GM23338 (cell line): ENCODE data around the gene DENND4A. TPM values are rescaled to one million over a fixed set of nuclear protein-coding genes. Genes with fewer than 3 reads are reported as not detected.

Experiments
- ATAC-seq: fragments of 200-7000 bp; cut with Tn5 transposase; 3 replicates; pipeline ENCODE4 v1.9.1; 2020
- DNase-seq: peaks from one replicate; pipeline ENCODE4 v3.0.0-alpha.2; 2015; ENCODE audit warnings: low spot score
- H2AFZ ChIP-seq: fragments of 200-600 bp; sonication (generic); 2 replicates; pipeline ENCODE4 v1.8.0; 2016; ENCODE audit warnings: antibody characterized with exemption, mild to moderate bottlenecking, moderate library complexity
- H3F3A ChIP-seq: fragments of 200-600 bp; sonication (generic); replicated peaks from 2 replicates; pipeline ENCODE4 v1.8.0; 2017; ENCODE audit warnings: antibody characterized with exemption, mixed run types, low read depth
- H3K27ac ChIP-seq: fragments of 200-600 bp; sonication (generic); 2 replicates; pipeline ENCODE4 v1.6.1; 2016; ENCODE audit warnings: low read depth
- H3K27me3 ChIP-seq: fragments of 200-600 bp; sonication (generic); 2 replicates; pipeline ENCODE4 v1.8.0; 2016; ENCODE audit warnings: mild to moderate bottlenecking, mixed run types, moderate library complexity; ENCODE audit not compliant: insufficient read depth
- H3K36me3 ChIP-seq: fragments of 200-600 bp; sonication (generic); 2 replicates; pipeline ENCODE4 v1.8.0; 2016; ENCODE audit warnings: mild to moderate bottlenecking; ENCODE audit not compliant: insufficient read depth
- H3K4me1 ChIP-seq: fragments of 200-600 bp; sonication (generic); 2 replicates; pipeline ENCODE4 v1.8.0; 2016; ENCODE audit warnings: mild to moderate bottlenecking, moderate library complexity; ENCODE audit not compliant: insufficient read depth
- H3K4me2 ChIP-seq: fragments of 200-600 bp; sonication (generic); 2 replicates; pipeline ENCODE4 v1.7.1; 2017; ENCODE audit warnings: mixed run types
- H3K4me3 ChIP-seq: fragments of 200-600 bp; sonication (generic); 2 replicates; pipeline ENCODE4 v1.6.1; 2016; ENCODE audit warnings: mixed run types
- H3K79me2 ChIP-seq: fragments of 200-600 bp; sonication (generic); replicated peaks from 2 replicates; pipeline ENCODE4 v1.8.0; 2017; ENCODE audit warnings: mild to moderate bottlenecking; ENCODE audit not compliant: insufficient read depth
- H3K9me2 ChIP-seq: fragments of 200-600 bp; sonication (generic); 2 replicates; pipeline ENCODE4 v1.8.0; 2017; ENCODE audit not compliant: insufficient read depth
- H4K20me1 ChIP-seq: fragments of 200-600 bp; sonication (generic); replicated peaks from 2 replicates; pipeline ENCODE4 v1.8.0; 2017; ENCODE audit warnings: mild to moderate bottlenecking; ENCODE audit not compliant: insufficient read depth
- H3K27ac Mint-ChIP-seq: 2 replicates; pipeline ENCODE4 v1.8.0; 2020; ENCODE audit warnings: inconsistent platforms, mild to moderate bottlenecking, moderate library complexity, mixed read lengths
- H3K27me3 Mint-ChIP-seq: 3 replicates; pipeline ENCODE4 v1.8.0; 2022; ENCODE audit warnings: low read depth, mild to moderate bottlenecking, moderate library complexity, mixed read lengths, inconsistent platforms; ENCODE audit not compliant: insufficient read depth, poor library complexity
- H3K36me3 Mint-ChIP-seq: 3 replicates; pipeline ENCODE4 v1.8.0; 2021; ENCODE audit warnings: low read depth, mild to moderate bottlenecking, inconsistent platforms, moderate library complexity, mixed read lengths
- H3K4me1 Mint-ChIP-seq: 3 replicates; pipeline ENCODE4 v1.8.0; 2020; ENCODE audit warnings: mild to moderate bottlenecking, inconsistent platforms, mixed read lengths
- H3K4me3 Mint-ChIP-seq: 3 replicates; pipeline ENCODE4 v1.8.0; 2021; ENCODE audit warnings: moderate library complexity, mild to moderate bottlenecking, inconsistent platforms, mixed read lengths
- H3K9me3 Mint-ChIP-seq: 3 replicates; pipeline ENCODE4 v1.8.0; 2020; ENCODE audit warnings: moderate library complexity, mild to moderate bottlenecking, inconsistent platforms, mixed read lengths
- CREB1 ChIP-seq: fragments of 250-450 bp; sonication (Bioruptor Pico); IDR thresholded peaks from 2 replicates; pipeline ENCODE4 v1.5.0; 2020; ENCODE audit warnings: low read depth, mild to moderate bottlenecking, moderate library complexity
- EZH2 ChIP-seq: fragments of 200-600 bp; sonication (generic); IDR thresholded peaks from one replicate; pipeline ENCODE4 v1.8.0; 2017; ENCODE audit warnings: antibody characterized with exemption, mild to moderate bottlenecking, low read depth; ENCODE audit not compliant: unreplicated experiment
- EZH2phosphoT487 ChIP-seq: fragments of 200-600 bp; sonication (generic); IDR thresholded peaks from one replicate; pipeline ENCODE4 v1.8.1; 2018; ENCODE audit warnings: antibody characterized with exemption; ENCODE audit not compliant: unreplicated experiment
- JUNB ChIP-seq: IDR thresholded peaks from one replicate; pipeline ENCODE4 v1.6.1; 2016; ENCODE audit warnings: antibody characterized with exemption; ENCODE audit not compliant: unreplicated experiment
- NANOG ChIP-seq: IDR thresholded peaks from 2 replicates; pipeline ENCODE4 v1.6.1; 2016; ENCODE audit warnings: antibody characterized with exemption, borderline replicate concordance
- POLR2AphosphoS5 ChIP-seq: IDR thresholded peaks from 2 replicates; pipeline ENCODE4 v1.6.1; 2016; ENCODE audit warnings: antibody characterized with exemption, low read depth
- STAT1 ChIP-seq: IDR thresholded peaks from one replicate; pipeline ENCODE4 v1.6.1; 2016; ENCODE audit warnings: antibody characterized with exemption; ENCODE audit not compliant: unreplicated experiment
- ZNF114 ChIP-seq: fragments of 250-450 bp; sonication (Bioruptor Pico); IDR thresholded peaks from 2 replicates; pipeline ENCODE4 v1.5.0; 2020; ENCODE audit warnings: mild to moderate bottlenecking, moderate library complexity
- ZNF331 ChIP-seq: fragments of 250-450 bp; sonication (Bioruptor Pico); IDR thresholded peaks from 2 replicates; pipeline ENCODE4 v1.5.0; 2020; ENCODE audit warnings: low read depth, mild to moderate bottlenecking, moderate library complexity
- polyA plus RNA-seq: library from polyadenylated mRNA; unstranded; fragments of >200 nt; fragmentation: Nextera tagmentation; extraction: Ambion mirVana; gene quantifications from 2 replicates; pipeline ENCODE4 v1.2.1, GENCODE V29; 2016
- total RNA-seq: library from RNA; depleted of rRNA; stranded (reverse); fragments of >200 nt; shearing (Covaris generic); gene quantifications from 2 replicates; pipeline ENCODE4 v1.2.3, GENCODE V29; 2014
- TF ChIP-seq, protein P1 (sequence below), 2 experiments: fragments of 200-600 bp in 1 of 2; sonication (generic) in 1 of 2; conservative IDR thresholded peaks; 2 replicates each; pipeline versions ENCODE4 v1.5.1 to v1.6.1; 2016 to 2017; ENCODE audit warnings: antibody characterized with exemption in 2 of 2, low read depth in 2 of 2, mild to moderate bottlenecking in 2 of 2, moderate library complexity in 1 of 2
- TF ChIP-seq, protein P2 (sequence below): IDR thresholded peaks from one replicate; pipeline ENCODE4 v1.6.1; 2018; ENCODE audit warnings: antibody characterized with exemption; ENCODE audit not compliant: unreplicated experiment
- TF ChIP-seq, protein P3 (sequence below): fragments of 250-450 bp; sonication (Bioruptor Pico); IDR thresholded peaks from 2 replicates; pipeline ENCODE4 v1.5.0; 2020; ENCODE audit warnings: mild to moderate bottlenecking, moderate library complexity
- TF ChIP-seq, protein P4 (sequence below): IDR thresholded peaks from 2 replicates; pipeline ENCODE4 v1.6.1; 2016; ENCODE audit warnings: antibody characterized with exemption

DENND4A gene
- total and polyA plus RNA-seq, 2 experiments from 2014 or later = 3.4 to 9.0 TPM

DNA sequence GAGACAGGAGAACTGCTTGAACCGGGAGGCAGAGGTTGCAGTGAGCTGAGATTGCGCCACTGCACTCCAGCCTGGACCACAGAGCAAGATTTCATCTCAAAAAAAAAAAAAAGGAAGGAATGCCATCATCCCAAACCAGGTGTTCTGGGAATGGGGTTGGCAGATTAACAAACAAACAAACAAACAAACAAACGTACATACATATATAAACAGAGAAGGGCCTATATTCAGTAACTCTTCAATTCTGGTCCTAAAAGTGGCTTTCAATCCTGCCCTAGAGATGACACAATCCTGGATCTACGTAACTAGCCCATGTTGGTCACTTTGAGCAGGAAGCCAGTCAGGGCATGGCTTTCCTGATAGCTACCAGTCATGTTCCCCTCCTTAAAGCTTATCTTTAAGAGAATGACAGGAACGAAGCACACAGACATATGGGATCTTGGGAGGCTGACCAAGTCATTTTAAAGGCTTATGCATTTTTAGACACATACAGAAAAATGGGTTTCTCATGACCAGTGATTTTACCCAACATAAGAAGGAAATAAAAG is 47.3 kb upstream of the DENND4A start:
- TF ChIP-seq ZNF331 (CRISPR knock-in tag) (no peak), NANOG (no peak), EZH2phosphoT487 (no peak), CREB1 (CRISPR knock-in tag) (no peak), STAT1 (no peak), ZNF114 (CRISPR knock-in tag) (no peak), JUNB (no peak), EZH2 (no peak), POLR2AphosphoS5 (no peak)
- TF ChIP-seq, protein P1, sequence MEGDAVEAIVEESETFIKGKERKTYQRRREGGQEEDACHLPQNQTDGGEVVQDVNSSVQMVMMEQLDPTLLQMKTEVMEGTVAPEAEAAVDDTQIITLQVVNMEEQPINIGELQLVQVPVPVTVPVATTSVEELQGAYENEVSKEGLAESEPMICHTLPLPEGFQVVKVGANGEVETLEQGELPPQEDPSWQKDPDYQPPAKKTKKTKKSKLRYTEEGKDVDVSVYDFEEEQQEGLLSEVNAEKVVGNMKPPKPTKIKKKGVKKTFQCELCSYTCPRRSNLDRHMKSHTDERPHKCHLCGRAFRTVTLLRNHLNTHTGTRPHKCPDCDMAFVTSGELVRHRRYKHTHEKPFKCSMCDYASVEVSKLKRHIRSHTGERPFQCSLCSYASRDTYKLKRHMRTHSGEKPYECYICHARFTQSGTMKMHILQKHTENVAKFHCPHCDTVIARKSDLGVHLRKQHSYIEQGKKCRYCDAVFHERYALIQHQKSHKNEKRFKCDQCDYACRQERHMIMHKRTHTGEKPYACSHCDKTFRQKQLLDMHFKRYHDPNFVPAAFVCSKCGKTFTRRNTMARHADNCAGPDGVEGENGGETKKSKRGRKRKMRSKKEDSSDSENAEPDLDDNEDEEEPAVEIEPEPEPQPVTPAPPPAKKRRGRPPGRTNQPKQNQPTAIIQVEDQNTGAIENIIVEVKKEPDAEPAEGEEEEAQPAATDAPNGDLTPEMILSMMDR (conservative IDR thresholded peaks at IDR 0.05; ENCODE audit: low read depth in 2 of 2) = no peak
- TF ChIP-seq, protein P2, sequence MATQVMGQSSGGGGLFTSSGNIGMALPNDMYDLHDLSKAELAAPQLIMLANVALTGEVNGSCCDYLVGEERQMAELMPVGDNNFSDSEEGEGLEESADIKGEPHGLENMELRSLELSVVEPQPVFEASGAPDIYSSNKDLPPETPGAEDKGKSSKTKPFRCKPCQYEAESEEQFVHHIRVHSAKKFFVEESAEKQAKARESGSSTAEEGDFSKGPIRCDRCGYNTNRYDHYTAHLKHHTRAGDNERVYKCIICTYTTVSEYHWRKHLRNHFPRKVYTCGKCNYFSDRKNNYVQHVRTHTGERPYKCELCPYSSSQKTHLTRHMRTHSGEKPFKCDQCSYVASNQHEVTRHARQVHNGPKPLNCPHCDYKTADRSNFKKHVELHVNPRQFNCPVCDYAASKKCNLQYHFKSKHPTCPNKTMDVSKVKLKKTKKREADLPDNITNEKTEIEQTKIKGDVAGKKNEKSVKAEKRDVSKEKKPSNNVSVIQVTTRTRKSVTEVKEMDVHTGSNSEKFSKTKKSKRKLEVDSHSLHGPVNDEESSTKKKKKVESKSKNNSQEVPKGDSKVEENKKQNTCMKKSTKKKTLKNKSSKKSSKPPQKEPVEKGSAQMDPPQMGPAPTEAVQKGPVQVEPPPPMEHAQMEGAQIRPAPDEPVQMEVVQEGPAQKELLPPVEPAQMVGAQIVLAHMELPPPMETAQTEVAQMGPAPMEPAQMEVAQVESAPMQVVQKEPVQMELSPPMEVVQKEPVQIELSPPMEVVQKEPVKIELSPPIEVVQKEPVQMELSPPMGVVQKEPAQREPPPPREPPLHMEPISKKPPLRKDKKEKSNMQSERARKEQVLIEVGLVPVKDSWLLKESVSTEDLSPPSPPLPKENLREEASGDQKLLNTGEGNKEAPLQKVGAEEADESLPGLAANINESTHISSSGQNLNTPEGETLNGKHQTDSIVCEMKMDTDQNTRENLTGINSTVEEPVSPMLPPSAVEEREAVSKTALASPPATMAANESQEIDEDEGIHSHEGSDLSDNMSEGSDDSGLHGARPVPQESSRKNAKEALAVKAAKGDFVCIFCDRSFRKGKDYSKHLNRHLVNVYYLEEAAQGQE = no peak
- TF ChIP-seq, protein P3, sequence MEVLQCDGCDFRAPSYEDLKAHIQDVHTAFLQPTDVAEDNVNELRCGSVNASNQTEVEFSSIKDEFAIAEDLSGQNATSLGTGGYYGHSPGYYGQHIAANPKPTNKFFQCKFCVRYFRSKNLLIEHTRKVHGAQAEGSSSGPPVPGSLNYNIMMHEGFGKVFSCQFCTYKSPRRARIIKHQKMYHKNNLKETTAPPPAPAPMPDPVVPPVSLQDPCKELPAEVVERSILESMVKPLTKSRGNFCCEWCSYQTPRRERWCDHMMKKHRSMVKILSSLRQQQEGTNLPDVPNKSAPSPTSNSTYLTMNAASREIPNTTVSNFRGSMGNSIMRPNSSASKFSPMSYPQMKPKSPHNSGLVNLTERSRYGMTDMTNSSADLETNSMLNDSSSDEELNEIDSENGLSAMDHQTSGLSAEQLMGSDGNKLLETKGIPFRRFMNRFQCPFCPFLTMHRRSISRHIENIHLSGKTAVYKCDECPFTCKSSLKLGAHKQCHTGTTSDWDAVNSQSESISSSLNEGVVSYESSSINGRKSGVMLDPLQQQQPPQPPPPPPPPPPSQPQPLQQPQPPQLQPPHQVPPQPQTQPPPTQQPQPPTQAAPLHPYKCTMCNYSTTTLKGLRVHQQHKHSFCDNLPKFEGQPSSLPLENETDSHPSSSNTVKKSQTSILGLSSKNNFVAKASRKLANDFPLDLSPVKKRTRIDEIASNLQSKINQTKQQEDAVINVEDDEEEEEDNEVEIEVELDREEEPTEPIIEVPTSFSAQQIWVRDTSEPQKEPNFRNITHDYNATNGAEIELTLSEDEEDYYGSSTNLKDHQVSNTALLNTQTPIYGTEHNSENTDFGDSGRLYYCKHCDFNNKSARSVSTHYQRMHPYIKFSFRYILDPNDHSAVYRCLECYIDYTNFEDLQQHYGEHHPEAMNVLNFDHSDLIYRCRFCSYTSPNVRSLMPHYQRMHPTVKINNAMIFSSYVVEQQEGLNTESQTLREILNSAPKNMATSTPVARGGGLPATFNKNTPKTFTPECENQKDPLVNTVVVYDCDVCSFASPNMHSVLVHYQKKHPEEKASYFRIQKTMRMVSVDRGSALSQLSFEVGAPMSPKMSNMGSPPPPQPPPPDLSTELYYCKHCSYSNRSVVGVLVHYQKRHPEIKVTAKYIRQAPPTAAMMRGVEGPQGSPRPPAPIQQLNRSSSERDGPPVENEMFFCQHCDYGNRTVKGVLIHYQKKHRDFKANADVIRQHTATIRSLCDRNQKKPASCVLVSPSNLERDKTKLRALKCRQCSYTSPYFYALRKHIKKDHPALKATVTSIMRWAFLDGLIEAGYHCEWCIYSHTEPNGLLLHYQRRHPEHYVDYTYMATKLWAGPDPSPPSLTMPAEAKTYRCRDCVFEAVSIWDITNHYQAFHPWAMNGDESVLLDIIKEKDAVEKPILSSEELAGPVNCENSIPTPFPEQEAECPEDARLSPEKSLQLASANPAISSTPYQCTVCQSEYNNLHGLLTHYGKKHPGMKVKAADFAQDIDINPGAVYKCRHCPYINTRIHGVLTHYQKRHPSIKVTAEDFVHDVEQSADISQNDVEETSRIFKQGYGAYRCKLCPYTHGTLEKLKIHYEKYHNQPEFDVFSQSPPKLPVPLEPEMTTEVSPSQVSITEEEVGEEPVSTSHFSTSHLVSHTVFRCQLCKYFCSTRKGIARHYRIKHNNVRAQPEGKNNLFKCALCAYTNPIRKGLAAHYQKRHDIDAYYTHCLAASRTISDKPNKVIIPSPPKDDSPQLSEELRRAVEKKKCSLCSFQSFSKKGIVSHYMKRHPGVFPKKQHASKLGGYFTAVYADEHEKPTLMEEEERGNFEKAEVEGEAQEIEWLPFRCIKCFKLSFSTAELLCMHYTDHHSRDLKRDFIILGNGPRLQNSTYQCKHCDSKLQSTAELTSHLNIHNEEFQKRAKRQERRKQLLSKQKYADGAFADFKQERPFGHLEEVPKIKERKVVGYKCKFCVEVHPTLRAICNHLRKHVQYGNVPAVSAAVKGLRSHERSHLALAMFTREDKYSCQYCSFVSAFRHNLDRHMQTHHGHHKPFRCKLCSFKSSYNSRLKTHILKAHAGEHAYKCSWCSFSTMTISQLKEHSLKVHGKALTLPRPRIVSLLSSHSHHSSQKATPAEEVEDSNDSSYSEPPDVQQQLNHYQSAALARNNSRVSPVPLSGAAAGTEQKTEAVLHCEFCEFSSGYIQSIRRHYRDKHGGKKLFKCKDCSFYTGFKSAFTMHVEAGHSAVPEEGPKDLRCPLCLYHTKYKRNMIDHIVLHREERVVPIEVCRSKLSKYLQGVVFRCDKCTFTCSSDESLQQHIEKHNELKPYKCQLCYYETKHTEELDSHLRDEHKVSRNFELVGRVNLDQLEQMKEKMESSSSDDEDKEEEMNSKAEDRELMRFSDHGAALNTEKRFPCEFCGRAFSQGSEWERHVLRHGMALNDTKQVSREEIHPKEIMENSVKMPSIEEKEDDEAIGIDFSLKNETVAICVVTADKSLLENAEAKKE = no peak
- TF ChIP-seq, protein P4, sequence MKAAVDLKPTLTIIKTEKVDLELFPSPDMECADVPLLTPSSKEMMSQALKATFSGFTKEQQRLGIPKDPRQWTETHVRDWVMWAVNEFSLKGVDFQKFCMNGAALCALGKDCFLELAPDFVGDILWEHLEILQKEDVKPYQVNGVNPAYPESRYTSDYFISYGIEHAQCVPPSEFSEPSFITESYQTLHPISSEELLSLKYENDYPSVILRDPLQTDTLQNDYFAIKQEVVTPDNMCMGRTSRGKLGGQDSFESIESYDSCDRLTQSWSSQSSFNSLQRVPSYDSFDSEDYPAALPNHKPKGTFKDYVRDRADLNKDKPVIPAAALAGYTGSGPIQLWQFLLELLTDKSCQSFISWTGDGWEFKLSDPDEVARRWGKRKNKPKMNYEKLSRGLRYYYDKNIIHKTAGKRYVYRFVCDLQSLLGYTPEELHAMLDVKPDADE = no peak
- Mint-ChIP-seq H3K9me3 (no peaks in the 10 kb centered on the region; the same call in 2 of the 3 replicates), H3K36me3 (no peaks in the 10 kb centered on the region), H3K4me1 (peaks cover 13% of the 10 kb centered on the region; the same call in 2 of the 3 replicates), H3K4me3 (no peak overlapping the region), H3K27me3 (peaks cover 3% of the 10 kb centered on the region), H3K27ac (no peak overlapping the region)
- Histone ChIP-seq H3K79me2 (no peaks in the 10 kb centered on the region), H3K4me2 (no peak overlapping the region), H4K20me1 (no peaks in the 10 kb centered on the region), H3K4me1 (no peaks in the 10 kb centered on the region), H3K27ac (no peak overlapping the region), H3K9me2 (no peaks in the 10 kb centered on the region), H3F3A (no peaks in the 10 kb centered on the region), H3K4me3 (no peak overlapping the region), H2AFZ (no peak overlapping the region), H3K27me3 (no peaks in the 10 kb centered on the region), H3K36me3 (no peaks in the 10 kb centered on the region)
- no peak for ATAC-seq
- no peak for DNase-seq
